GM12892 (cell line): ENCODE results near the gene HIP1R.

Source experiments
- POLR2A ChIP-seq: IDR thresholded peaks from 2 replicates; pipeline ENCODE4 v1.6.1; 2011; ENCODE audit warnings: low read depth, low read length, control low read depth
- POLR2AphosphoS5 ChIP-seq: IDR thresholded peaks from 2 replicates; pipeline ENCODE4 v1.6.1; 2011; ENCODE audit warnings: low read depth, low read length, control low read depth
- TAF1 ChIP-seq: IDR thresholded peaks from 2 replicates; pipeline ENCODE4 v1.6.1; 2011; ENCODE audit warnings: low read depth, mild to moderate bottlenecking, control low read depth, low read length, borderline replicate concordance

- TF ChIP-seq POLR2A (no peak), TAF1 (no peak), POLR2AphosphoS5 (no peak)
Observed at GRCh38 chr12:122867691-122868461, 32.6 kb downstream of the HIP1R start.
